Choroid plexus epithelial cell (primary cell): ENCODE results near the gene CCDC91.
"Not testable (repeated sequence)": the region's sequence is repeated elsewhere in the genome, so short reads cannot be mapped to it uniquely, and the experiment has no call there.

ENCODE experiments used
- DNase-seq: peaks from one replicate; pipeline ENCODE4 v3.0.0-alpha.2; 2010; ENCODE audit warnings: low read depth
- H3K4me3 ChIP-seq: 2 replicates; pipeline ENCODE4 v1.5.1; 2011; ENCODE audit warnings: low read depth, mild to moderate bottlenecking, control low read depth, low read length, moderate library complexity
- CTCF ChIP-seq: conservative IDR thresholded peaks from 2 replicates; pipeline ENCODE4 v1.5.1; 2011; ENCODE audit warnings: low read depth, mild to moderate bottlenecking, control low read depth, inconsistent platforms, low read length, moderate library complexity

CCDC91 gene

GRCh38 chr12:28457785-28458184, 267.5 kb downstream of the CCDC91 start:
- no peak for TF ChIP-seq CTCF
- DNase-seq = no peak
- H3K4me3 ChIP-seq = no peak overlapping the region

DNA sequence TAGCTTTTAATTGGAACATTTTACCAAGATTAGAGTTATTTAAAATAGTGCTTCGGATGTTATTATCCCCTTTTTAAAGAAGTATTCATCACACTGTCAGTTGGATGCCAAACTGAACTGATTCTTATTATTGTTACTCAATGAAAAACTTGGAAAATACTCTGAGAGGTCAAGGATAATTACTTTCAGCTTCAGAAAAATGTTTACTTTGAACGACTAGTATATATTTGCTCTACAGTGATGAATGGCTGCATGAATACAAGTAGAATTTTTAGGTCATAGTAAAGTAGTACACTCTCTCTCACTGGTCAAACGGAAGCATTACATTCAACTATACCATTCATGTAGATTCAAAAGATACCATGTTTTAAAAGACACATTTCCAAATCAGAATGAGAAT, 269.2 kb downstream of the CCDC91 start:
- no peak for TF ChIP-seq CTCF
- no peak for DNase-seq
- H3K4me3 ChIP-seq = no peak overlapping the region

DNA sequence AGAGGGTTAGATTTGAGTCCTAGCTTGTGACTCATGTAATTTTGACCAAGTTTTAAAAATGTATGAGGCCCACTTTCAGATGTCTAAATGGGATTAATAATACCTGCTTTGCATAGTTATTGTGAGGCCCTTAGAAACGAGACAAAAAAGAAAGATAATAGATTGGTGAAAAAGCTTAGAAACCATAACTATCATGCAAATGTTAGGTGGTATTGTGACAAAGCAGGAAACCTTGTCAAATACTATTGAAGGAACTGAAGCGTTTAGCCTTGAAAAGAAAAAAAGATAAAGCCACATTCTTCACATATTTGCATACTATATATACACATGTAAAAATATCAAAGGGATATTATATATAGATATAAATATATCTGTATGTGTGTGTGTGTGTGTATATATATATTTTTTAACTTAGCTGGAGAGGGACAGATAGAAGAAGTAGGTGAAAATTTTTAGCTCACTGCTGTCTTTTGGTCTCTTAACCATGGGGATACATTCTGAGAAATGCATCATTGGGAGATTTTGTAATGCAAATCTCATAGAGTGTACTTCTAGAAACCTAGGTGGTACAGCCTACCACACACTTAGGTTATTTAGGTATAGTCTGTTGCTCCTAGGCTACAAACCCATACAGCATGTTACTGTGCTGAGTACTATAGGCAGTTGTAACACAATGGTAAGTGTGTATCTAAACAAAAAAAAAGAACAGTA, 270.3 kb downstream of the CCDC91 start:
- no peak for DNase-seq
- no peak overlapping the region for H3K4me3 ChIP-seq
- TF ChIP-seq CTCF = no peak

DNA sequence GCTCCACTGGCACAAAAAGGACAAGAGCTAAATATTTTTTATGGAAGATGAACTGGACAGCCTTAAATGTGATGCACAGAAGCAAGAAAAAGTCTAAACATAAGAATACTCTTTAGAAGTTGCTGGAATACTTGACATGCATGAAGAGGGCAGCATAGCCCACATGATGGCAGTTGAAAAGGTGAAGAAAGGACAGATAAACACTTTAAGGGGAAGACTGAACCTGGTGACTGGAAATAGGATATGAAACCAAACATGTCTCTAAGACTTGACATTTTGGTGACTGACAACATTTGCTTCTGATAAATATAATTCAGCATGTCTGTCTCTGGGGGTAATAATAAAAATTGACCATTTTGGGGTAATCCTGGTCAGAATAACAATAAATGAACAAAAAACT, 273.1 kb downstream of the CCDC91 start:
- TF ChIP-seq CTCF = no peak
- H3K4me3 ChIP-seq = no peak overlapping the region
- DNase-seq = peak; percentile 28

DNA sequence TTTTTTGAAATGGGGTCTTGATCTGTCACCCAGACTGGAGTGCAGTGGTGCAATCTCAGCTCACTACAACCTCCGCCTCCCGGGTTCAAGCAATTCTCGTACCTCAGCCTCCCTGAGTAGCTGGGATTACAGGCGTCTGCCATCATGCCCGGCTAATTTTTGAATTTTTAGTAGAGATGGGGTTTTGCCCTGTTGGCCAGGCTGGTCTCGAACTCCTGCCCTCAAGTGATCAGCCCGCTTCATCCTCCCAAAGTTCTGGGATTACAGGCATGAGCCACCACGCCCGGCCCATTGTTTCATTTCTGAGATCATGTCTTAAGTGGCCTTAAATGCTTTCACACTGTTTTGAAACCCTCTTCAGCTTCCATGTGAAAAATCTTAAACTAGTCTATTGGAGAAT, 281.5 kb downstream of the CCDC91 start:
- not testable (repeated sequence) for H3K4me3 ChIP-seq, DNase-seq

- not testable (repeated sequence) for DNase-seq
Measured at GRCh38 chr12:28476206-28476605, 285.9 kb downstream of the CCDC91 start.

DNA sequence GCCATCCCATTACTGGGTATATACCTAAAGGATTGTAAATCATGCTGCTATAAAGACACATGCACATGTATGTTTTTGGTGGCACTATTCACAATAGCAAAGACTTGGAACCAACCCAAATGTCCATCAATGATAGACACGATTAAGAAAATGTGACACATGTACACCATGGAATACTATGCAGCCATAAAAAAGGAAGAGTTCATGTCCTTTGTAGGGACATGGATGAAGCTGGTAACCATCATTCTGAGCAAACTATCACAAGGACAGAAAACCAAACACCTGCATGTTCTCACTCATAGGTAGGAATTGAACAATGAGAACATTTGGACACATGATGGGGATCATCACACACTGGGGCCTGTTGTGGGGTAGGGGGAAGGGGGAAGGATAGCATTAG, 288.8 kb downstream of the CCDC91 start:
- DNase-seq, H3K4me3 ChIP-seq: not testable (repeated sequence)

More at GRCh38 chr12:28476206-28476605, 285.9 kb downstream of the CCDC91 start:
- not testable (repeated sequence) for H3K4me3 ChIP-seq

- no peak for TF ChIP-seq CTCF
- DNase-seq = no peak
Measured at GRCh38 chr12:28479683-28480082, 289.4 kb downstream of the CCDC91 start.

DNA sequence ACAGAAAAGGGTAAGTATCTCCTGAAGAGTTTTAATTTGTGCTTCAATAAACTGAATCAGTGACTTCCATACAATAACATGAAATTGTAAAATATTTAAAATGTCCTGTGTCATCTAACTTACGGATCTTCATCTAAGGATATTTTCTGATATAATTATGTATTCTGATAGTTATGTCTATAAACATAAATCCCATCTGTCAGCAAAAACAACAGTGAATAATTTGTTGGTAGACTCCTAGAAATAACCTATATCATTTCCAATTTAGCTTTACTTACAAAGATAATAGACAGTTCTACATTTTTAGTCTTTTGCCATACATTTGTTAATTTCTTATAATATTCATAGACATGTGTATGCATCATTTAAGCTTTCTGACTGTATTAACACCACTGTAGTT, 293.9 kb downstream of the CCDC91 start:
- DNase-seq = no peak
- H3K4me3 ChIP-seq = no peak overlapping the region
- no peak for TF ChIP-seq CTCF

More at GRCh38 chr12:28479683-28480082, 289.4 kb downstream of the CCDC91 start:
- H3K4me3 ChIP-seq = no peak overlapping the region
